Measurements from ENCODE around the gene FGF14.

GRCh38 chr13:102236830-102237229 is 165.0 kb downstream of the FGF14 start:
- TF ChIP-seq POLR2AphosphoS5 (IDR thresholded peaks at IDR 0.05; ENCODE audit: low read depth), result no peak
- no peak for TF ChIP-seq REST (IDR thresholded peaks at IDR 0.05; ENCODE audit: unreplicated experiment)
- no peak for TF ChIP-seq CTCF (conservative IDR thresholded peaks at IDR 0.05; ENCODE audit: low read depth in 2 of 2)
- no peak for TF ChIP-seq JUNB (IDR thresholded peaks at IDR 0.05; ENCODE audit: unreplicated experiment)
- TF ChIP-seq EZH2phosphoT487 (IDR thresholded peaks at IDR 0.05; ENCODE audit: unreplicated experiment), result no peak
- no peak for TF ChIP-seq EZH2 (IDR thresholded peaks at IDR 0.05; ENCODE audit: low read depth, unreplicated experiment)
- no peak for TF ChIP-seq ZNF462 (CRISPR knock-in tag; IDR thresholded peaks at IDR 0.05)

Data from GM23338 (cell line).